Coronary artery (tissue), 2 donors: ENCODE results near the gene NFIX.

Source experiments
- DNase-seq: peaks from one replicate; pipeline ENCODE4 v3.0.0-alpha.2; 2017; ENCODE audit warnings: low spot score
- H3K27ac ChIP-seq, 2 donors: fragments of 200-600 bp; sonication (generic); one replicate each; pipeline ENCODE4 v1.5.1; 2016 to 2019
- H3K4me3 ChIP-seq: fragments of 200-600 bp; sonication (generic); 2 replicates; pipeline ENCODE4 v1.5.1; 2016; ENCODE audit warnings: mild to moderate bottlenecking, moderate library complexity
- CTCF ChIP-seq: fragments of 200-600 bp; sonication (generic); IDR thresholded peaks from one replicate; pipeline ENCODE4 v1.5.1; 2019; ENCODE audit warnings: antibody characterized with exemption

The NFIX gene

GRCh38 chr19:13005253-13005652 lies 10.0 kb downstream of the NFIX start:
- H3K27ac ChIP-seq = peak overlapping the region in 1 of 2 donors; percentile 89
- no peak for DNase-seq
- no peak overlapping the region for H3K4me3 ChIP-seq
- no peak for TF ChIP-seq CTCF

- peak overlapping the region; percentile 30 to 89 for H3K27ac ChIP-seq
- H3K4me3 ChIP-seq = no peak overlapping the region
- no peak for DNase-seq
- TF ChIP-seq CTCF = no peak
Observed at GRCh38 chr19:13005861-13006370, 10.6 kb downstream of the NFIX start.

- peak overlapping the region; percentile 58 for H3K4me3 ChIP-seq
- DNase-seq = no peak
- peak overlapping the region; percentile 47 to 89 for H3K27ac ChIP-seq
- no peak for TF ChIP-seq CTCF
Observed at GRCh38 chr19:13006431-13007281, 11.4 kb downstream of the NFIX start.

GRCh38 chr19:13007292-13008045 lies 12.2 kb downstream of the NFIX start:
- H3K4me3 ChIP-seq = peak overlapping the region; percentile 58

GRCh38 chr19:13008926-13009787 lies 13.9 kb downstream of the NFIX start:
- Histone ChIP-seq H3K27ac (peak overlapping the region; percentile 47 to 89), H3K4me3 (peak overlapping the region; percentile 58)
- TF ChIP-seq CTCF = no peak
- DNase-seq = no peak

More at GRCh38 chr19:13007292-13008045, 12.2 kb downstream of the NFIX start:
- no peak for TF ChIP-seq CTCF
- peak overlapping the region; percentile 47 to 89 for H3K27ac ChIP-seq
- no peak for DNase-seq
